ENCODE measurements around the gene PFKFB1. TPM values are rescaled to one million over a fixed set of nuclear protein-coding genes. Genes with fewer than 3 reads are reported as not detected.

Gene PFKFB1
- total RNA-seq, 1 experiment from 2014 or later, result not detected

DNA sequence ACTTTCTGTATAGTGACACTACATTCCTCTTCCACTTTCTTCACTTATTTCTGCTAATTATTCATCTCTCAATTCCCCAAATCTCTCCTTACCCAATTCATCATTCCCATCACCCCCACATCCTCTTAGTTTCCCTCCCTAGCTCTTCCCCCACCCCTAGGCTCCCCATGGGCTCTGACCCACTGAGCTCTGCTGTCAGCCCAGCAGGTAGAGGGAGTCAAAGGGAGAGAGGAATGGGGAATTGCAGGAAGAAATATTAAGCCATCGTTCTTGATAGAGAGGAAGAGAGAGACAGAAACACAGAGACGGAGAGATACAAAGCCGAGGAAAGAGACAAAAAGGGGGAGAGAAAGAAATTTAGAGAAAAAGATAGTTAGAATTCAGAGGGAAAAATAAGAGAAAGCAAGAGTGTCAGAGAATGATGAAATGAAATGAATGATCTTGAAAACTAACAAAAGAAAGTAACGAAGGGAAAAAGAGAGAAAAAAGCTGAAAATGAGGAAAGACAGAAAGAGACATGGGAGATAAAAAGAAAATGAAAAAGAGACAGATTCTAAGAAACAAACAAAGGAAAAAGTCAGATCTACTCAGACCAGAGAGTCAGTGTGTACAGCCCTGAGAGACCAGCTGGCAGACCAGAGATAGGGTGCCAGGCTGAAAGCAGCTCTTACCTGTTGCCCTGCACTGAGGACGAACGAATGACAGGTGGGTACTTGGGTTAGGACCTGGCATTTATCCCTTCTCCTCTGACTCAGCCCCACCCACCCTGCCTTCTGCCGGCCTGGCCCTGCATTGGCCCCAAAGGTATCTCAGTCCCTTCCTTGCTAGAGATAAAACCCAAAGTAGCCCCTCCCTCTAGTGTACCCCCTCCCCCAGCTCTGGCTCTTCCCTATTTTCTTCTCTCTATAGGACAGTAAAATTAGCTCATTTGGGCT, 36.5 kb upstream of the PFKFB1 start, which contains the start of gene ALAS2:
TSS of gene ALAS2 (minus strand) at position 707 of the 935 bp plus-strand sequence. CDS start 4,977 bp downstream, outside the sequence.
- Histone ChIP-seq H3K27ac (ENCODE audit: low read depth, low read length, poor library complexity, severe bottlenecking) (no peak within 1 kb of the TSS), H3K27me3 (replicated peaks; ENCODE audit: insufficient read depth, low read depth, low read length, poor library complexity) (no peaks in the 10 kb centered on the region), H3K36me3 (ENCODE audit: insufficient read depth, low read length, poor library complexity, severe bottlenecking) (no peaks in the 10 kb centered on the region), H3K4me1 (ENCODE audit: insufficient read depth, low read length, poor library complexity, severe bottlenecking) (no peaks in the 10 kb centered on the region), H3K4me3 (ENCODE audit: low read depth, low read length, poor library complexity, severe bottlenecking) (no peak within 1 kb of the TSS), H3K9me3 (ENCODE audit: low read depth, low read length, poor library complexity, severe bottlenecking) (no peaks in the 10 kb centered on the region)
- TF ChIP-seq CTCF (conservative IDR thresholded peaks at IDR 0.05; ENCODE audit: low read depth, low read length) (no peak), EZH2 (IDR thresholded peaks at IDR 0.05; ENCODE audit: borderline replicate concordance, low read depth, low read length, poor library complexity, severe bottlenecking) (no peak)
- CTCF ChIA-PET, result no interaction called here
- BruUV-seq (replicated peaks), result no TSS peak
- DNase-seq (ENCODE audit: low spot score), result no peak
- intact Hi-C loops (cut with micrococcal nuclease; ENCODE audit: unreplicated experiment), result no loop called here
- POLR2A ChIA-PET (ENCODE audit: low non-redundant PET), result interaction anchor here (0.5 kb wide), 1 partner anchor 784 kb away, joined by 5 read pairs; no protein-coding TSS in a partner anchor

DNA sequence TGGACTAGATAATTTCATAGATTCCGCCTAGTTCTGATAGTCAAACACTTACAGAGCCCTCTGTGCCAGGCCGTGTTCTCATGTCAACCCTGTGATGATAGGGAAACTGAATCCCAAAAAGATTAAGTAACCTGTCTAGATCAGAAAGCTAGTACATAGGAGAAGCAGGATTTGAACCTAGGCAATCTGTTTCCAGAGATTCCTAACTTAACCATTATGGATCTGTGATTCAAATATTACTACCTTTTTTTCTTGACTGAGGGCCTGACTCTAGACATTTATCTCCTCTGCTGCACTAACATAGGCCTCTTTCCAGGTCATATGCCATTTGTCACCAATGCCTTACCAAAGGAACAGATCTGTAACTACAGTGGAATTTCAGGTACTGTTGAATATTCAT, 35.3 kb upstream of the PFKFB1 start:
- POLR2A ChIA-PET (ENCODE audit: low non-redundant PET), result no interaction called here
- intact Hi-C loops (cut with micrococcal nuclease; ENCODE audit: unreplicated experiment), result no loop called here
- no peak for DNase-seq (ENCODE audit: low spot score)

GRCh38 chrX:55028611-55029010, 34.6 kb upstream of the PFKFB1 start:
- no peaks in the 10 kb centered on the region for H3K36me3 ChIP-seq (ENCODE audit: insufficient read depth, low read length, poor library complexity, severe bottlenecking)
- ChIA-PET CTCF (no interaction called here), POLR2A (ENCODE audit: low non-redundant PET) (no interaction called here)
- H3K4me3 ChIP-seq (ENCODE audit: low read depth, low read length, poor library complexity, severe bottlenecking), result no peak overlapping the region
- no peaks in the 10 kb centered on the region for H3K27me3 ChIP-seq (replicated peaks; ENCODE audit: insufficient read depth, low read depth, low read length, poor library complexity)
- H3K4me1 ChIP-seq (ENCODE audit: insufficient read depth, low read length, poor library complexity, severe bottlenecking), result no peaks in the 10 kb centered on the region
- no peak for DNase-seq (ENCODE audit: low spot score)
- BruUV-seq (replicated peaks), result no TSS peak
- H3K27ac ChIP-seq (ENCODE audit: low read depth, low read length, poor library complexity, severe bottlenecking), result no peak overlapping the region
- intact Hi-C loops (cut with micrococcal nuclease; ENCODE audit: unreplicated experiment), result no loop called here
- TF ChIP-seq CTCF (conservative IDR thresholded peaks at IDR 0.05; ENCODE audit: low read depth, low read length) (no peak), EZH2 (IDR thresholded peaks at IDR 0.05; ENCODE audit: borderline replicate concordance, low read depth, low read length, poor library complexity, severe bottlenecking) (no peak)
- no peaks in the 10 kb centered on the region for H3K9me3 ChIP-seq (ENCODE audit: low read depth, low read length, poor library complexity, severe bottlenecking)

More for the DNA sequence above, 35.3 kb upstream of the PFKFB1 start:
- no peak overlapping the region for H3K4me3 ChIP-seq (ENCODE audit: low read depth, low read length, poor library complexity, severe bottlenecking)
- TF ChIP-seq EZH2 (IDR thresholded peaks at IDR 0.05; ENCODE audit: borderline replicate concordance, low read depth, low read length, poor library complexity, severe bottlenecking) (no peak), CTCF (conservative IDR thresholded peaks at IDR 0.05; ENCODE audit: low read depth, low read length) (no peak)
- no peaks in the 10 kb centered on the region for H3K9me3 ChIP-seq (ENCODE audit: low read depth, low read length, poor library complexity, severe bottlenecking)
- H3K27ac ChIP-seq (ENCODE audit: low read depth, low read length, poor library complexity, severe bottlenecking), result no peak overlapping the region
- no TSS peak for BruUV-seq (replicated peaks)
- H3K27me3 ChIP-seq (replicated peaks; ENCODE audit: insufficient read depth, low read depth, low read length, poor library complexity), result no peaks in the 10 kb centered on the region
- no peaks in the 10 kb centered on the region for H3K4me1 ChIP-seq (ENCODE audit: insufficient read depth, low read length, poor library complexity, severe bottlenecking)
- CTCF ChIA-PET, result no interaction called here
- no peaks in the 10 kb centered on the region for H3K36me3 ChIP-seq (ENCODE audit: insufficient read depth, low read length, poor library complexity, severe bottlenecking)
